ENCODE results near the gene SH2D5.

Gene SH2D5

DNA sequence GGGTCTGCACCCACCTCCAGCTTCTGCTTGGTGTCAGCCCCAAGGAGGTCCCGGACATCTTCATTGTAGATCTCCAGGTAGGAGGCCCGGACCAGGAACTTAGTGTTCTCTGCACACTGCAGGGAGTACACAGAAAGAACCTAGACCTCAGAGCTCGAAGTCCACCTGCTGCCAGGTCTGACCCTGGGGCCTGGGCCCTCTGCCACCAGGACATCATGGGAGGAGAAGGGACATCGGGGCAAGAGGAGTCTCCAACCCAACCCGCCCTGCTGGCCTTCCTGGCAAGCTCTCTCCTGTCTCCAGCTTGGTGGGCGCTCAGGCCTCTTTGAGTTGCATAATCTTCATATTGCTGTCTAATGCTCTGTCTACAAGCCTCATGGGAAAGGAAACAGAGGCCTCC, 19.1 kb downstream of the SH2D5 start:
- no peak for DNase-seq (ENCODE audit: low spot score)

DNA sequence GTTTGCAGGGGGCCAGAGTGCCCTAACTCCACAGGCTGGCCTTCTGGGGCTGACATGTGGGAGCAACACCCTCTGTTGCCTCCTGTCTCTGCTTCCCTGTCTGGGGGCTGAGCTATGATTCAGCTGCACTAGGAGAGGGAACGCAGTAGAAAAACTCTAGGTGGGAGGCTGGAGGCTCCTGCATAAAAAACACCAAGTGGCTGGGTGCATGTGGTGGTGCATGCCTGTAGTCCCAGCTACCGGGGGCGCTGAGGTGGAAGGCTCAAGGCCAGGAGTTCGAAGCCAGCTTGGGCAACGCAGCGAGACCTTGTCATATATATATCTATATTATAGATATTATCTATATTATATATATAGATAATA, 20.3 kb downstream of the SH2D5 start:
- DNase-seq (ENCODE audit: low spot score): no peak

DNA sequence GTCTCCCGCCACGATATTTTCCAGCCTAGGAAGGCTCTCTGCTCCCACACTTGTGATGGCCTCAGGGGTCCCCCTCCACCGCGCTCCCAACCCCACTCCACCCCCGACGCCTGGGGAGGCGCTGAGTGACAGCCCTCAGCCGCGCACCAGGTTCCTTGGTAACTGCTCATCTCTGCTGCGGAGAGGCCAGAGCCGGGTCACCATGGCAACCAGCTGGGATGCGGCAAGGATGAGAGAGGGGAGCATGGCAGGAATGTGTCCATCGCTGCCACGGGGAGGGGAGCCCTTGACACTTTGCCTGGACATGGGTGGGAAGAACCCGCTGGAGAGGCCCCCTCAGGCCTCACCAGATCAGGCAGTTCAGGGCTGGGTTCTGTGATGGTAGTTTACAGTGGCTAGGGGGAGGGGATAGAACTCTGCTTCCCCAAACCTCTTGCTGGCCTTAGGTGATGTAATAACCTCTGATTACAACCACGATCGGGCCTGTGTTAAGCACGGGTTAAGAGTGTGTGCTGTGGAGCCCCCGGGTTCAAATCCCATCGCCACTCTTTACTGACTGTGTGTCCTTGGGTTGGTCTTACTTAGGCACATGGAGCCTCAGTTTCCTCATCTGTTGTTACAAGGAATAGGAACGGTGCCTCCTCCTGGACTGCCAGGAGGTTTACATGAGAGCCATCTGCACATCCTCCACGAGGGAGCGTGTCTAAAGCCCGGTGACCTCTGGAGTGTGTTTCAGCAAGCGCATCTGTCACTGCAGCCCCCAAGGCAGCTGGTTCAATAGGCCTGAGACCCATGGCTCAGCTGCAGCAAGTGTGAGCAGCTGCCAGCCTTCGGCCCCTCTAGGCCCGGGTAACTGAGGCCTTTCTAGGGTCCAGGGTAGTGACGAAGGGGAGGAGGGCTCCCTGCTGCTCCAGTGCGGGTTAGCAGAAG, 21.0 kb downstream of the SH2D5 start:
- no peak for DNase-seq (ENCODE audit: low spot score)

DNA sequence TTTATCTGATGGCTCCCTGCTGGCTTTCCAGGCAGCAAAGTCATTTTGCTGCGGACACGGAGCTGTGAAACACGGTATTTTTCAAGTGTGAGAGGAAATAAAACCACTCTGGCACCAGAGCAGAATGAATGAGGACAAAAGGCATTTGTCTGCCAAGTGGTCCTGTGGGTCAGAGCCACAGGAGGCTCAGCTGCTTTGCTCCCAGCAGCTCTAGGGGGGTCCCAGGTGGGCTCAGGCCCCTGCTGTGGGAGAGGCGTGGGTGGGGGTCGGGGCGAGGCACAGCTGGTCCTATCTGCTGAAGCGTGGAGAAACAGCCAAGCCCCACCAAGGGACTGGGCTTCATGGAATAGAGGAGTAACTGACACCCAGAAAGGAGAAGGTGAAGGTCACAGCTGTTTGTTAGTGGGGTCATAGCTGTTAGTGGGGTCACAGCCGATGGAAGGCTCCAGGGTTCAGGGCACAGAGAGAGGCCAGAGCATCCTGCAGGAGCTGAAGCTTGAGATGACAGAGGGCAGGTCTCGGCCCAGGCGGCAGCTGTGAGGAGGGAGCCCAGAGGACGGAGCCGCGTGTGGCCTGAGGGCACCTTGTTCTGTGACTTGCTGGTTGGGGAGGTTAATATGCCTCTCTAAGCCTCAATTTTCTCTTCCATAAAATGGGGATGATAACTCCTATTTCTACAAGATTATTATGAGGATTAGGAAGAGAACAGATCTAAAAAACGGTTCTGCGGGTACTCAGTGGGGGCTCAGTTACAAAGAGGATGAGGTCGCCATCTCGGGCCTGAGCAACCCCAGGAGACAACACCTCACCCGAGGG, 21.8 kb downstream of the SH2D5 start:
- no peak for DNase-seq (ENCODE audit: low spot score)

DNA sequence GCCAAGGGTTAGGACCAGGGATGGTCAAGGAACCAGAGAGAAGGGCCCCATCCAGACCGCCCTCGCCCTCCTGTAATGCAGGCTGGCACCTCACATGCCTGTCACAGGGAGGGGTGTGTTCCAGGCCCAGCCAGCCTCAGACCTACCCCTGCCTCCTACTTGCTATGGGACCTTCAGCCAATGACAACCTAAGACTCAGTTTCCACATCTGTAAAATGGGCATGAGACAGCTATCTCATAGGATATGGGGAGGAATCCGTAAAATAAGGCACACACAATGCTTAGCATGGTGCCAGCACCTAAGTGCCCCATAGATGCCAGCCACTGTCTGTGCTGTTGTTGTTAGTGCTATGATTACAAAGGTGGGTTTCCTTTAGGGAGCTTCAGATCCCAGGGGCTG, 22.6 kb downstream of the SH2D5 start:
- no peak for DNase-seq (ENCODE audit: low spot score)

DNA sequence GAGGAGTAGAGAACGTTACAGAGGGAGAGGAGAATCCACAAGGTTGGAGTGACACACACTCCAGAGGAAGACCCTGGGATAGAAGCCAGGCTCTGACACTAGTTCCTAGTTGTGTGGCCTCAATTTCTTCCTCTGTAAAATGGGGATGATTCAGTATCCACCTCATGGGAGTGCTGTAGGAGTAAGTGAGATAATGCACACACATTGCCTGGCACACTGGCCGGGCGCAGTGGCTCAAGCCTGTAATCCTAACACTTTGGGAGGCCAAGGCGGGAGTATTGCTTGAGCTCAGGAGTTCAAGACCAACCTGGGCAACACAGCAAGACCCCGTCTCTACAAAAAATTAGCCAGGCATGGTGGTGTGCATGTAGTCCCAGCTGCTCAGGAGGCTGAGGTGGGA, 23.6 kb downstream of the SH2D5 start:
- no peak for DNase-seq (ENCODE audit: low spot score)

DNA sequence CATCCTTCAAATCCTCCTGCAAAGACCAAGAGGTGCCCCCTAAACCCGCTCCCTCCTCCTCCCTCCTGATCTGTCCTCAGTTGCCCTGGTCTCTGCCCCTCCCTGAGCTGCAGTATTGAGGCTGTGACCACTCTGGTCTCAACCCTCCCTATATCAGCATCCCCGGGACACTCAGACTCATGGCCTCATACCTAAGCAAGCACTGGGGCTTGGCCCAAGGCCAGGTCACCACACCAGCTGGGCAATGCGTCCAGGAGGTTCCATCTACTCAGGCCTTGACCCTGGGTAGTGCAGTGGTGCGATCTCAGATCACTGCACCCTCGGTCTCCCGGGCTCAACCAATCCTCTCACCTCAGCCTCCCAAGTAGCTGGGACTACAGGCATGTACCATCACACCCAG, 24.4 kb downstream of the SH2D5 start:
- no peak for DNase-seq (ENCODE audit: low spot score)

DNA sequence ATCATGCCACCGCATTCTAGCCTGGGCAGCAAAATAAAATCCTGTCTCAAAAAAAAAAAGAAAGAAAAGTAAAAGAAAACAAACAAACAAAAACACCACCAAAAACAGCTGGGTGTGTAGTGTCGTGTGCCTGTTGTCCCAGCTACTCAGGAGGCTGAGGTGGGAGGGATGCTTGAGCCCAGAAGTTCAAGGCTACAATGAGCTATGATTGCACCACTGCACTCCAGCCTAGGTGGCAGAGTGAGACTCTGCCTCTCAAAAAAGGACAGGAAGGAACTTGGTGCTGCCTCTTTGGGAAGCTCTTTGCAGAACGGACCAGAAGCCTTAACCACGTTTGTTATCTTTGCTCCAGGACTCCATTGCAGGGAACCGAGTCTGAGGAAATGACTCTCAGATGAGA, 25.7 kb downstream of the SH2D5 start:
- no peak for DNase-seq (ENCODE audit: low spot score)

DNA sequence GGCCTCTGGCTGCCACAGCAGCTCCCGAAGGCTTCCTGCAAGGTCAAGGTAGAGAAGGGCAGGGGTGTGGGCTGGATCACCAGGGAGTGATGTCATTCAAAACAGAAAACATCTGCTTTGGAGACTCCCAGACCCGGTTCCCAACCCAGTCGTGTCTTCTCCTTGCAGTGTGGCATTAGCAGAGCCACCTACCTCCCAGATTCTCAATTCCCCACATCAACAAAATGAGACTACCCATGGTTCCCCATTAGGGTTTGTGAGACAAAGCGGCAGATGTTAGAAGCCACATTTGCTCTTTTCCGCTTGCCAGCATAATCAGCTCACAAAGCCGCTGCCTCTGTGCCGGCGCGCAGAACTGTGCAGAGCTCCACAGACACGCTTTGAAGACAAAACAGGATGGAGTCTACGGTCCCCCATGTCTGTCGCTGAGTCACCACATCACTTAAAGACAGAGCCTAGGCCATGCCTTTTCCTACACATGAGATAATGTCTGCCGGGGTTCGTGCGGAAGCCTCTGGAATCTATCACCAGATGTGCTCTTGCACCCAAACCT, 27.2 kb downstream of the SH2D5 start:
- DNase-seq (ENCODE audit: low spot score): no peak

DNA sequence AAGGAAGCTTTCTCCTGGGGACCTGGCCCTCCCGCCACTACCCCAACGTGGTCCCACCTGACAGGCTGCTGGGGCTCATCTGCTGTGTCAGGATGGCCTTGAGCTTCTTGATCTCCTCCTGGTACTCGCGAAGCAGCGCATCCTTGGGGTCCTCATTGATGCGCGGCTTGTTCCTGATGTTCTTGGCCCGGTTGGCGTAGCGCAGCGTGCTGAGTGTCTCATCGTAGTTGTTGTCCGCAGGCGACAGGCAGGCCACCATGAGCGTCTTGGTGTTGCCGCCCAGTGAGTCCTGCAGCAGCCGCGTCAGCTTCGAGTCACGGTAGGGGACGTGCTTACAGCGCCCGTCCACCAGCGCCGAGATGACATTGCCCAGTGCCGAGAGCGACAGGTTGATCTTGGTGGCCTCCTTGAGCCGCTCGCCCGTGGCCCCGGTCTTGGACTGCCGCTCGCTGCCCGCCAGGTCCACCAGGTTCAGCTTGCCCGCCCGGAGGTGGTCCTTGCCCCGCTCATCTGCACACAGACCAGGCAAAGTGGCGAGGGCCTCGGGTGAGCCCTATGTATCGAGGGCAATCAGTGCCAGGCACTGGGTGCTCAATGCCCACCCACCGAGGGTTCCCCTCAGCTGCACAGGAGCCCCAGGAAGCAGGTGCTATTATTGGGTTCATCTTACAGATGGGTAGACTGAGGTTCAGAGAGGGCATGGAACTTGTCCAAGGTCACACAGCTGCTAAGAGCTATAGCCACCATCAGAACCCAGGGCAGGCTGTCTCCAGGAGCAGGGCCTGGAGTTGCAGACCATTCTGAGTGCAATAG, 27.9 kb downstream of the SH2D5 start:
- DNase-seq (ENCODE audit: low spot score): no peak

DNA sequence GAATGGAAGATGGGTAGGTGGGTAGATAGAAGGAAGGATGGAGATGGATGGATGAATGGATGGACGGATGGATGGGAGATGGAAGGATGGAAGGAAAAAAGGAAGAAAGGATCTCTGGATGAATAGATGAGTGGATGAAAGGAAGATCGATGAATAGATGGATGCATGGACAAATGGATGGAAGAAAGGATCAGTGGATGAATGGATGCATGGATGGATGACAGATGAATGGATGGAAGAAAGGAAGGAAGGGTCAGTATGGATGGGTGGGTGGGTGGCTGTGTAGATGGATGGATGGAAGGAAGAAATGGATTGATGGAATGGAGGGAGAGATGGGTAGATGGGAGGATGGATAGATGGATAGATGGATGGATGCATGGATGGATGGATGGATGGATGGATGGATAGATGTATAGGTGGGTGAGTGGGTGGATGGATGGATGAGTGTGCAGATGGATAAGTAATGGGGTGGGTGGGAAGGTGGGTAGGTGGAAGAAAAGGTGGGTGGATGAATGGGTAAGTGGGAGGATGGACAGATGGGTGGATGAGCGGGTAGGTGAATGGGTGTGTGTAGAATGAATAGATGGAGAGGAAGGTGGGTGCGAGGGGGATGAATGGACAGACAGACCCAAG, 29.3 kb downstream of the SH2D5 start:
- DNase-seq (ENCODE audit: low spot score): no peak

DNA sequence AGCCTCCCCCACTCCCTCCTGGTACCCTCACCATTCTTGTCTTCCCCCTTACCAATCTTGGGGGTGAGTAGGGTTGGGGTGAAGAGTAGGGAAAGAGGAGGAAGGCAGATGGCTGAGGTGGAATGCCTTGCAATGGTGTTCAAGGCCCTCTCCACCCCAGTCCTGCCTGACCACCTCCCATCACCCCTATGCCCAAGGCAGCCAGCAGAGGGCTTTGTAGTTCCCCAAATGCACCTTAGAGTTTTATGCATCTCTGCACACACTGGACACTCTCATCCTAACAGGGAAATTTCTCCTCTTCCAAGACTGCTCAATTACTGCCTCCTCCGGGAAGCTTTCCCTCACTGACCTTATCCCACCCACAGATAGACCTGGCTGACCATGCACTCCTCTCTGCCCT, 30.1 kb downstream of the SH2D5 start:
- peak; percentile 45 for DNase-seq (ENCODE audit: low spot score)

DNA sequence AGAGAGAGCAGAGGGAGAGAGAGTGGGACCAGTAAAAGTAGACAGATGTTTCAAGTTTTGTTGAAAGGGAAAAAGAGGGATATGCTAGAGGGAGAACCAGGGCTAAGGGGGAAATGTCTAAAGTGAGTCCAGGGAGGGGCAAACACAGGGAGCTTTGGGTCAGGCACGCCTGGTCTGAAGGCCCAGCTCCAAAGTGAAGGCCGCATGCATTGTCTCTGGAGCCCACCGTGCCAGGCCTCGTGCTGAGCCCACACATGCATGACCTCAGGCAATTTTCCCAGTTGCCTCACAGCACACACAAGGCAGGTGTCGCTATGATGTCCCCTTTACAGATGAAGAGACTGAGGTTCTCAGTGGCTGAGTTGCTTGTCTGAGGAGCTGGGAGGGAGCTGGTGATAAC, 30.7 kb downstream of the SH2D5 start:
- DNase-seq (ENCODE audit: low spot score): no peak

DNA sequence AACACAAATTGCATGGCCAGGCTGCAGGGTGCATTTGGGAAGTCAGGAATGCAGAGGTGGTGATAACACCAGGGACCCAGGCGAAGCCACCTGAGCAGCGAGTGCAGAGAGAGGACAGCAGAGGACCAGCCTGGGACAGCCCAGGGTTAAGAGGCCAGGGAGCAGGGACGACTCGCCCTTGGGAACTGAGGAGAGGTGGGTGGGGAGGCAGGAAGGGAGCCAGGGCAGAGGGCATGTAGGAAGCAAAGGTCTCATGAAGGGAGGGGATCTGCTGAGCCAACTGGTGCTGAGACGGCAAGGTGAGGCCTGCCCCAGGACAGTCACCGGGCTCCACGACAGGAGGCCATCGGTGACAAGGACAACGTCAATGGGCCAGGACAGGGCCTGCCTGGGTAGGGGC, 31.1 kb downstream of the SH2D5 start:
- no peak for DNase-seq (ENCODE audit: low spot score)

DNA sequence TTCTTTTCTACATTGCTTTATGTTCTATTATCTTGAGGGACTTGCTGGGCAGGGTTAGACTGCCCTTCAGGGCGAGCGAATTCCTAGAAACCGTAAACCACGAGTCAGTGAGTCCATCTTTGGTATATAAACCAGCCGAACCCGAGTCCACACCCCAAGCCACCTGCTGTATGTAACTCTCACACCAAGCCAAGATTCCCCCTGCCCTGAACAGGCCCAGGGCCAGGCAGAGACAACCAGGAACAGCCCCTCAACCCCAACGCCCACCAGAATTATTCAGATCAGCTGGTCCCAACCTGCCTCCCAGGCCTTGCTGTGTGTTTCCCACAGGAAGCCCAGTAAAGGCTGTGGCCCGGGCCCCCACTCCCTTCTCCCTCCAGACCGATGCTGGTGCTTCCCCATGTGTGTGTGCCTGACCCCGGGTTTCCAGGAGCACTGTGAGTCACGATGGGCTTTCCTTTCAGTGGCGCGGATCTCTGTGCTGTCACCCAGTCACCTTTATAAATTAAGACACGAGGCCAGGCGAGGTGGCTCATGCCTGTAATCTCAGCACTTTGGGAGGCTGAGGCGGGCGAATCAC, 31.8 kb downstream of the SH2D5 start:
- DNase-seq (ENCODE audit: low spot score): no peak

DNA sequence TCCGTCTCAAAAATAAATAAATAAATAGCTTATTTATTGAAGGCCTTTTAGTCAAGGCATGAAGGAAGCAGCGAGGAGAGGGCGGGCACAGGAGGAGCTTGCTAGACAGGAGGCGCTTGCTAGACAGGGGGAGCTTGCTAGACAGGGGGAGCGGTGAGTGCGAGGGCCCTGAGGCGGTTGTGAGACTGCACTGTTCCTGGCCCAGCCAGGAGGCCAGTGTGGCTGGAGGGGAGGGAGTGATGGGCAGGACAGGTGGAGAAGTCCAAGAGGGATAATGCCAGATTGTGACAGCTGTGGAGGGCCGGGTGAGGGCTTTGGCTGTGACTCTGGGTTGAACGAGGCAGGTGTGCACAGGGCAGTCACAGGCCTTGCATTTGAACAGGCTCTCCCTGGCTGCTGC, 32.9 kb downstream of the SH2D5 start:
- DNase-seq (ENCODE audit: low spot score): no peak

DNA sequence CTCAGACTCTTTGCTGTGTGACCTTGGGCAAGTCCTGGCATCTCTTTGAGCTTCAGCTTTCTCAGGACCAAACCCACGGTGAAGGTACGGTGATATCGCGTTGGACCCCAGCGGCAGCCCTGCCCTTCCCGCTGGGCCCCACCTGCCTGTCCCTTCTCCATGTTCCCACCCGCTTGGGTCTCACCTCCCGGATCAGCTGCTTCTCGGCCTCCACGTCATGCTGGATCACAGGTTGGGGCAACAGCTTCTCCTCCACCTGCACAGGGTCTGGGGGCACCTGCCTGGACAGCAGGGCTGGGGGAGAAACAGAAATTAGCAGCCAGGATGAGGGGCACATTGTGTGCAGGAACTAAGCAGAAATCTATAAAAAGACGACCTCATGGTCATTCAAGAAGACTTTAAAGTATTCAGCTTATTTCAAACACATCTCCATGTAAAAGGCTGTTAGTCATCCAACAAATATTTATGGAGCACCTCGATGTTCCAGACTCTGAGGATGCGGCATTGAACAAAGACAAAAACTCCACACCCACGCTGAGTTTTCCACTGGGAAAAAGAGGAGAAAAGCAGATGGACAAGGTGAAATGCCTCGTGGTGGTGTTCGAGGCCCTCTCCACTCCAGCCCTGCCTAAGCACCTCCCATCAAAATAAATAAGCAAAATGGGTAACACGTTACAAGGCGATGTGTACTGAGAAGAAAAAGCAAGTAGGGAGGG, 34.1 kb downstream of the SH2D5 start:
- peak; percentile 57 for DNase-seq (ENCODE audit: low spot score)

DNA sequence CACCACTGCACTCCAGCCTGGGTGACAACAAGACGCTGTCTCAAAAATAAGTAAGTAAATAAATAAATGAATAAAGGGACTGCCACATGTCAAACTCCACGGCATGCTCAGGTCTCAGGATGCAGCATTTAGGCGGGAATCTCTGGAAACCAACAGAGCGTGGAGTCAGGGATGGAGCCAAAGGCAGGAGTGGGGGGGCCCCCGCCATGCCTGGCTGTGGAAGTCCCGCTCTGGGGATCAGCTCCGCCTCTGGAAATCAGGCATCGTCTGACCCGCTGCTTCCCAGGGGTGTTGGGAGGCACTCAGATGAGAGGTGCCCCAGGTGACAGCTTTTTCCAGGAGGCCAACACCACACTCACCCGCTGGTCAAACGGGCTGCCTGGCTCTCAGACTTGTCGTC, 34.9 kb downstream of the SH2D5 start:
- DNase-seq (ENCODE audit: low spot score): no peak

DNA sequence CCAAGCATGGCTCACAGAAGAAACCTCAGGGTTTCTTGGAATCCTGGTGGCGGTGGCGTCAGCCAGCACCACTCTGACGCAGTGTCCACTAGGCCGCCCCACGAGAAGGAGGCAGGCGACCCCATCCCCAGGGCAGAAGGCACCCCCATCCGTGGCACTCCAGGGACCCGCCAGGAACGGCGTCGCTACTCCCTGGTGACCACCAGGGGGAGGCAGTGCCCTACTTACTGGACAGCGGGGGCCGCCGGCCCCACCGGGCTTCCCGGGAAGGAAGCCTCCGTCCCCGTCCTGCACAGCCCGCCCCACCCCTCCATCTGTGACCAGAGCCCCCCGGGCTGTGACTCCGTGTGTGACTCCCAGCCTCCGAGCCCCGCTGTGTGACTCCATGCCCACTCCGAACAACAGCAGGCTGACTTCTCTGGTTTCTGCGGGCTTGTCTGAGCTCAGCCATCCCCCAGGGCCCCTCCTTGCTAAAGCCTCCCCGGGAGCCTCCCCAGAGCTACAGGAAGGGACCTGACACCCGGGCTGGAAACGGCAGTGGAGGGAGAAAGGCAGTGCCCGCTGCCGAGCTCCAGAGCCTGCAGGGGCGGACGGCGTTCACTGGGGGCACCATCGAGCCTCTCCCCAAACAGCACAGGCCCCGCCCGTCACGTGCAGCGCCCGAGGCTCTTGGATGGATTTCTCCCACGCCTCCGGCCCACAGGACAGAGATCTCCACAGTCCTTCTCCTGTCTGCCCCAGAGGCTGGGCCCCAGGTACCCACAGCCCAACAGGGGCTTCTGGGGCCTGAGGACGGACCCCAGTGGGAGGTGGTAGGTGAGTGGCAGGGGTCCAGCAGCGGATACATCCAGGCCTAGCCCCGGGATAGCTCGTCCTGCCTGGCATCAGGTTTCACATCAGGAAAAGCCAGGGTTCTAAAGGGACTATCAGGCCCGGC, 35.8 kb downstream of the SH2D5 start:
- DNase-seq (ENCODE audit: low spot score): peak; percentile 97

DNA sequence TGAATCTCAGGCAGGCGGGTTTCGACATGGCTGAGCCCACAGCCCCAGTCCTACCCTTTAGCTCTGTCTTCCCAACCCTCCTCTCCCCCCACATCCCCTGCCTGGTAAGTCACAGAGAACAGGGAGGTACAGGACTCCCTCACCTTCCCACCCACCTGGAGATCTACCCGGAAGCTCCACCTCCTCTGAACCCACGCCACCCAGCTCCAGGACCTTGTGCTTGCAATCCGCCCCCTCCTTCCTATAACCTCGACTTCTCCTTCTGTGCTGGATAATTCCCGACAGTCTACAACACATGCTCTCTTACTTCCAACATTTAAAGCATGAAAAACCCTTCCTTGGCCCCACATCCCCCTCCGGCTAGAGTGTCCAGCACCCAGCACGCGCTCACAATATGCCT, 37.0 kb downstream of the SH2D5 start:
- no peak for DNase-seq (ENCODE audit: low spot score)
